Gastroesophageal sphincter (tissue), 4 donors: Measurements from ENCODE around the gene YEATS2. TPM values are rescaled to one million over a fixed set of nuclear protein-coding genes. Genes with fewer than 3 reads are reported as not detected.

Source experiments
- ATAC-seq: fragments of 150-250 bp; one replicate; pipeline ENCODE4 v1.9.1; 2016; ENCODE audit warnings: mild to moderate bottlenecking, moderate library complexity
- H3K27ac ChIP-seq, 4 donors: fragments of 200-600 bp; sonication (generic) in 3 of 4; 1 replicate in 3 of 4; 2 replicates in 1 of 4; pipeline ENCODE4 v1.5.1; 2016 to 2019
- H3K27me3 ChIP-seq: fragments of 200-600 bp; sonication (generic); one replicate; pipeline ENCODE4 v1.5.1; 2019
- H3K36me3 ChIP-seq, 2 donors: fragments of 200-600 bp; sonication (generic); one replicate each; pipeline ENCODE4 v1.5.1; 2019; ENCODE audit warnings: control low read depth in 1 of 2
- H3K4me1 ChIP-seq, 3 donors: fragments of 200-600 bp; sonication (generic); 1 replicate in 2 of 3; 2 replicates in 1 of 3; pipeline ENCODE4 v1.5.1; 2016 to 2019; ENCODE audit warnings: control low read depth in 2 of 3
- H3K4me3 ChIP-seq, 2 donors: fragments of 200-600 bp; sonication (generic); one replicate each; pipeline ENCODE4 v1.5.1; 2019; ENCODE audit warnings: mild to moderate bottlenecking in 1 of 2, moderate library complexity in 1 of 2
- H3K9me3 ChIP-seq, 3 donors: fragments of 200-600 bp; sonication (generic); one replicate each; pipeline ENCODE4 v1.5.1; 2017 to 2019; ENCODE audit warnings: control low read depth in 2 of 3
- EP300 ChIP-seq: sonication (generic); formaldehyde crosslinking; IDR thresholded peaks from one replicate; pipeline ENCODE4 v1.6.1; 2017; ENCODE audit warnings: antibody characterized with exemption, mild to moderate bottlenecking
- POLR2A ChIP-seq, 2 donors: fragments of 450-650 bp; IDR thresholded peaks; one replicate each; pipeline ENCODE4 v1.6.1; 2017; ENCODE audit warnings: antibody characterized with exemption in 2 of 2, mild to moderate bottlenecking in 2 of 2, moderate library complexity in 1 of 2
- POLR2AphosphoS5 ChIP-seq: sonication (generic); formaldehyde crosslinking; IDR thresholded peaks from one replicate; pipeline ENCODE4 v1.6.1; 2017; ENCODE audit warnings: antibody characterized with exemption
- WGBS, 2 donors: methylation state at CpG; one replicate each; pipeline ENCODE4 v1.1.5; 2018; ENCODE audit warnings: low coverage in 1 of 2; 5-methylcytosine and 5-hydroxymethylcytosine counted together
- total RNA-seq, 4 donors: library from RNA; depleted of rRNA; stranded (reverse); fragments of >200 nt; gene quantifications; one replicate each; pipeline ENCODE4 v1.1.0, GENCODE V29; 2016
- TF ChIP-seq, protein P1 (sequence below), 4 experiments: fragments of 200-600 bp in 2 of 4; fragments of 450-650 bp in 2 of 4; sonication (generic) in 1 of 4; IDR thresholded peaks; one replicate each; pipeline ENCODE4 v1.5.1; 2017 to 2019; ENCODE audit warnings: antibody characterized with exemption in 4 of 4, mild to moderate bottlenecking in 2 of 4, moderate library complexity in 2 of 4

YEATS2 gene
- total RNA-seq, 4 donors from 2014 or later, result 19.3 to 33.1 (median 27.6) TPM

DNA sequence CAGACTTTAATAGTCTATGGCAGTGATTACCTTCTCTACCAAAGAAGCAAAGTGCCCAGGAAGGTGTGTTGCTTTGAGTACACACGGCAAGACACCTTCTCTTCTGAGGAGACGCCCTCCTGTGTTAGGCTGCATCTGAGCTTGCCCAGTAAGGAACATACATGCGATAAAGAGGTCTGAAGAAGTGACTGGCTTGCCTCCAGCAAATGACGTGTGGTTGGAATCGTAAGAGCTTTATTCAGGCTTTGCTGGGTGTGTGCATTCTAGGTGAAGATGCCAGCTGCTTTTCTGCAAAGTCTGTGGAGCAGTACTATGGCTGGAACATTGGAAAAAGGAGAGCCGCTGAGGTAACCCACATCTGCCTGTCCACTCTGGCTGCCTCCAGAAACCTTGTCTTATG is 105.4 kb downstream of the YEATS2 start:
- H3K27me3 ChIP-seq, result no peaks in the 10 kb centered on the region
- no peak overlapping the region for H3K27ac ChIP-seq
- WGBS, 2 donors, result 69 to 80% methylated on average over 2 to 3 of the region's 6 CpGs
- no peak overlapping the region for H3K4me3 ChIP-seq
- peaks cover 0 to 99% of the 10 kb centered on the region in 2 donors for H3K36me3 ChIP-seq
- H3K9me3 ChIP-seq, result no peaks in the 10 kb centered on the region
- no peaks in the 10 kb centered on the region for H3K4me1 ChIP-seq
- no peak for ATAC-seq
- TF ChIP-seq, protein P1, sequence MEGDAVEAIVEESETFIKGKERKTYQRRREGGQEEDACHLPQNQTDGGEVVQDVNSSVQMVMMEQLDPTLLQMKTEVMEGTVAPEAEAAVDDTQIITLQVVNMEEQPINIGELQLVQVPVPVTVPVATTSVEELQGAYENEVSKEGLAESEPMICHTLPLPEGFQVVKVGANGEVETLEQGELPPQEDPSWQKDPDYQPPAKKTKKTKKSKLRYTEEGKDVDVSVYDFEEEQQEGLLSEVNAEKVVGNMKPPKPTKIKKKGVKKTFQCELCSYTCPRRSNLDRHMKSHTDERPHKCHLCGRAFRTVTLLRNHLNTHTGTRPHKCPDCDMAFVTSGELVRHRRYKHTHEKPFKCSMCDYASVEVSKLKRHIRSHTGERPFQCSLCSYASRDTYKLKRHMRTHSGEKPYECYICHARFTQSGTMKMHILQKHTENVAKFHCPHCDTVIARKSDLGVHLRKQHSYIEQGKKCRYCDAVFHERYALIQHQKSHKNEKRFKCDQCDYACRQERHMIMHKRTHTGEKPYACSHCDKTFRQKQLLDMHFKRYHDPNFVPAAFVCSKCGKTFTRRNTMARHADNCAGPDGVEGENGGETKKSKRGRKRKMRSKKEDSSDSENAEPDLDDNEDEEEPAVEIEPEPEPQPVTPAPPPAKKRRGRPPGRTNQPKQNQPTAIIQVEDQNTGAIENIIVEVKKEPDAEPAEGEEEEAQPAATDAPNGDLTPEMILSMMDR (IDR thresholded peaks at IDR 0.05), result no peak
- TF ChIP-seq POLR2A (IDR thresholded peaks at IDR 0.05) (no peak), EP300 (no peak), POLR2AphosphoS5 (no peak)

DNA sequence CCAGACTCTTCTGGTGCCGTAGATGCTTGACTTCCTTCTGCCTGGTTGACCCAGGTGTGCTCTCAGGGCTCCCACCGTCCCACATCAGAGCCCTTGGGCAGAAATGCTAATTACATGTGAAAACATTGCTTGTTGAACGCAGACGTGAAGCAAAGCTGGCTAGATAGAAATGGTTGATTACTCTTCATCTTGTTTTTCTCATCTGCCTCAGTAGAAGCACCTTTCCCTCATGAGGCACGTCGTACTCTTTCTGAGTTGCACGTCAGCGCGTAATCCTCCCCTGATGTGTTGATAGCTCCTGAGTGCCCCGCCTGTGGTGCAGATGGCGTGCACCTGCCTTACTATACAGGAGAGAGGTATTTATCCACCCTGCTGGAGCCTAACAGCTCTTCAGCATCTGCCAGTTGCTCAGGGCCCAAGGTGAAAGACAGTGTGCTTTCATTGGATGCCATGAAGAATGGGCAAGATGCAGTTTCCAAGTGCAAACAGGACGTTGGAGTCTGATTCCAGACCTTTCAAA is 109.7 kb downstream of the YEATS2 start:
- ATAC-seq, result no peak
- Histone ChIP-seq H3K36me3 (peaks cover 0 to 97% of the 10 kb centered on the region in 2 donors), H3K9me3 (no peaks in the 10 kb centered on the region), H3K27me3 (no peaks in the 10 kb centered on the region), H3K27ac (no peak overlapping the region), H3K4me3 (no peak overlapping the region), H3K4me1 (no peaks in the 10 kb centered on the region)
- TF ChIP-seq, protein P1 (IDR thresholded peaks at IDR 0.05), result no peak
- TF ChIP-seq POLR2AphosphoS5, result no peak
- TF ChIP-seq EP300, result no peak
- TF ChIP-seq POLR2A (IDR thresholded peaks at IDR 0.05), result no peak
- WGBS, 2 donors, result 78 to 90% methylated on average over 4 to 6 of the region's 12 CpGs

DNA sequence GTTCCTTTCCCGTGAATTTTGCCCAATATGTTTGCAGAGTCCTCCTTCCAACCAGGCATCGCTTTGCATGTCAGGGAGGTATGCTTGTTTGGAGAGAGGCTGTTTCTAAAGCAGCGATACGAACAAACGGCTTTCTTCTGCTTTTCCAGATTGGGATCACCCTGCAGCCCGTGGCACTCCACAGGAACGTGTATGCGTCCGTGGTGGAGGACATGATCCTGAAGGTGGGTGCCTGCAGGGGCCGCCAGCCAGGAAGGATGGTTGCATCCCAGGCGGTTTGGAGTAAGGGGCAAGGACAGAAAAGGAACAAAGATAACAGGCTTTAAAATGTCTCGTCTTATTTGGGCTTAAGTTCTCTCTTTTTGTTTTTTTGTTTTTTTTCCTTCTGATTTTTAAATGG is 110.3 kb downstream of the YEATS2 start:
- Histone ChIP-seq H3K4me3 (no peak overlapping the region), H3K27ac (no peak overlapping the region), H3K9me3 (no peaks in the 10 kb centered on the region), H3K4me1 (no peaks in the 10 kb centered on the region), H3K27me3 (no peaks in the 10 kb centered on the region), H3K36me3 (peaks cover 0 to 90% of the 10 kb centered on the region in 2 donors)
- ATAC-seq, result no peak
- WGBS, 2 donors, result 96 to 100% methylated on average over 7 of the region's 12 CpGs
- TF ChIP-seq POLR2A (IDR thresholded peaks at IDR 0.05) (no peak), EP300 (no peak), POLR2AphosphoS5 (no peak)
- TF ChIP-seq, protein P1 (IDR thresholded peaks at IDR 0.05), result no peak

DNA sequence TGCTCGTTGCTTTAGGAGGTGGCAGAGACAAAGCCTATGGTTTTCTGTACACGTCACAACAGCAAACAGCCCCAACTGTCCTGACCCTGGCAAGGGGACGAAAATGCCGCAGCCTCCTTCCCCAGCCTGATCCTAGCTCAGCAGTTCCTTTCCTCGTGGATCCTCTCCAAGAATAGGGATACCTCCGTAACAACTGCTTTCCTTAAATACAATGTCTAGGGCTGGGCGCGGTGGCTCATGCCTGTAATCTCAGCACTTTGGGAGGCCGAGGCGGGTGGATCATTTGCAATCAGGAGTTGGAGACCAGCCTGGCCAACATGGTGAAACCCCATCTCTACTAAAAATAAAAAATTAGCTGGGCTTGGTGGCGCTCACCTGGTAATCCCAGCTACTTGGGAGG is 110.8 kb downstream of the YEATS2 start:
- 94% methylated on average over 2 to 6 of the region's 11 CpGs for WGBS, 2 donors
- no peak for ATAC-seq
- Histone ChIP-seq H3K4me1 (no peaks in the 10 kb centered on the region), H3K4me3 (no peak overlapping the region), H3K9me3 (no peaks in the 10 kb centered on the region), H3K27ac (no peak overlapping the region), H3K27me3 (no peaks in the 10 kb centered on the region), H3K36me3 (peaks cover 0 to 86% of the 10 kb centered on the region in 2 donors)
- TF ChIP-seq, protein P1 (IDR thresholded peaks at IDR 0.05), result no peak
- TF ChIP-seq POLR2AphosphoS5, result no peak
- TF ChIP-seq POLR2A (IDR thresholded peaks at IDR 0.05), result no peak
- TF ChIP-seq EP300, result no peak

DNA sequence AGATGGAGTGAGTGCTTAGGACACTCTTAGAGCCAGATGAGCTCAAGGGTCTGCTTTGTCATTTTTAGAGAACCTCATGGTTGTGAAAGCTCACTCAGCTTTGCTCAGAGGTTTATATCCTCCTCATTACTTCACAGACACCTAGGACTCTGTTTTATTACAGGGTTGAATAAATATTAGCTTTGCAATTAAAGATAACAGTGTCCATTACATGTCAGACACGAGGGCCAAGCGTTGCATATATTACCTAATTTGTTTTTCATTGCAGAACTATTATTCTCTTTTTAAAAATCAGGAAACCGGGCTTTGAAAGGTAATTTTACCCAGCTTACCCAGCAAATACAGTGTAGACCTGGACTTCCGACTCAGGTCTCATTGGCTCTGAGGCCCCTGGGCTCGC is 111.7 kb downstream of the YEATS2 start:
- Histone ChIP-seq H3K36me3 (peaks cover 0 to 77% of the 10 kb centered on the region in 2 donors), H3K4me1 (no peaks in the 10 kb centered on the region), H3K9me3 (no peaks in the 10 kb centered on the region), H3K27ac (no peak overlapping the region), H3K27me3 (no peaks in the 10 kb centered on the region), H3K4me3 (no peak overlapping the region)
- no peak for ATAC-seq
- TF ChIP-seq POLR2AphosphoS5, result no peak
- no peak for TF ChIP-seq EP300
- TF ChIP-seq, protein P1 (IDR thresholded peaks at IDR 0.05), result no peak
- no peak for TF ChIP-seq POLR2A (IDR thresholded peaks at IDR 0.05)
- 70 to 74% methylated on average over 5 of the region's 5 CpGs for WGBS, 2 donors
